Uterus (tissue), 4 donors: ENCODE results near the gene TCIRG1. TPM values are rescaled to one million over a fixed set of nuclear protein-coding genes. Genes with fewer than 3 reads are reported as not detected.

Source experiments
- DNase-seq, 2 donors: peaks; one replicate each; pipeline ENCODE4 v3.0.0-alpha.2; 2019 to 2020
- H3K27ac ChIP-seq, 2 donors: fragments of 200-600 bp; sonication (generic); 1 replicate in 1 of 2; 2 replicates in 1 of 2; pipeline ENCODE4 v1.5.1; 2016 to 2018
- H3K27me3 ChIP-seq, 2 donors: fragments of 200-600 bp; sonication (generic); one replicate each; pipeline ENCODE4 v1.5.1; 2018 to 2019; ENCODE audit warnings: control low read depth in 1 of 2
- H3K36me3 ChIP-seq, 2 donors: fragments of 200-600 bp; sonication (generic); one replicate each; pipeline ENCODE4 v1.5.1; 2019; ENCODE audit warnings: control low read depth in 1 of 2
- H3K4me1 ChIP-seq, 2 donors: fragments of 200-600 bp; sonication (generic); one replicate each; pipeline ENCODE4 v1.5.1; 2018 to 2019; ENCODE audit warnings: control low read depth in 1 of 2
- H3K4me3 ChIP-seq, 2 donors: fragments of 200-600 bp; sonication (generic); 1 replicate in 1 of 2; 2 replicates in 1 of 2; pipeline ENCODE4 v1.5.1; 2018 to 2019; ENCODE audit warnings: mild to moderate bottlenecking in 1 of 2
- H3K9me3 ChIP-seq, 2 donors: fragments of 200-600 bp; sonication (generic); one replicate each; pipeline ENCODE4 v1.5.1; 2019; ENCODE audit warnings: control low read depth in 1 of 2
- CTCF ChIP-seq, 4 experiments: fragments of 200-600 bp in 2 of 4; fragments of 450-650 bp in 2 of 4; sonication (generic) in 2 of 4; IDR thresholded peaks; one replicate each; pipeline ENCODE4 v1.5.1; 2016 to 2019; ENCODE audit warnings: antibody characterized with exemption in 4 of 4, mild to moderate bottlenecking in 2 of 4, moderate library complexity in 1 of 4
- POLR2A ChIP-seq, 2 donors: fragments of 450-650 bp; IDR thresholded peaks; one replicate each; pipeline ENCODE4 v1.6.1; 2016; ENCODE audit warnings: antibody characterized with exemption in 2 of 2, mild to moderate bottlenecking in 1 of 2, moderate library complexity in 1 of 2
- intact Hi-C: fragments of 100-400 bp; cut with DNase I; formaldehyde crosslinking; loops from one replicate; pipeline ENCODE4 v1.15.1; 2023; ENCODE audit warnings: low total_unique reads
- total RNA-seq, 4 donors: library from RNA; depleted of rRNA in 3 of 4; stranded (reverse); fragments of >200 nt in 3 of 4; gene quantifications; one replicate each; pipeline versions ENCODE4 v1.1.0 to v1.2.4, GENCODE V29; 2014 to 2023
- donor health status: DM: yes; HTN: yes; CAD: no.

Gene TCIRG1
- total RNA-seq, 4 donors from 2014 or later, result 62.1 to 162 (median 115) TPM

GRCh38 chr11:68022531-68022930 lies 16.3 kb upstream of the TCIRG1 start:
- no peaks in the 10 kb centered on the region for H3K4me1 ChIP-seq
- no peak overlapping the region for H3K4me3 ChIP-seq
- no peak for DNase-seq
- TF ChIP-seq POLR2A (IDR thresholded peaks at IDR 0.05), result no peak
- no peak for TF ChIP-seq CTCF (IDR thresholded peaks at IDR 0.05)
- no peaks in the 10 kb centered on the region for H3K36me3 ChIP-seq
- no peak overlapping the region for H3K27ac ChIP-seq
- intact Hi-C loops, result no loop called here
- no peaks in the 10 kb centered on the region for H3K27me3 ChIP-seq
- H3K9me3 ChIP-seq, result no peaks in the 10 kb centered on the region

GRCh38 chr11:68024508-68024907 lies 14.3 kb upstream of the TCIRG1 start:
- TF ChIP-seq POLR2A (IDR thresholded peaks at IDR 0.05), result no peak
- no peak for TF ChIP-seq CTCF (IDR thresholded peaks at IDR 0.05)
- Histone ChIP-seq H3K4me3 (no peak overlapping the region), H3K27ac (no peak overlapping the region), H3K4me1 (no peaks in the 10 kb centered on the region), H3K9me3 (no peaks in the 10 kb centered on the region), H3K27me3 (no peaks in the 10 kb centered on the region), H3K36me3 (no peaks in the 10 kb centered on the region)
- intact Hi-C loops, result no loop called here
- DNase-seq, result no peak

GRCh38 chr11:68025047-68025446 lies 13.8 kb upstream of the TCIRG1 start:
- H3K4me1 ChIP-seq, result no peaks in the 10 kb centered on the region
- H3K27me3 ChIP-seq, result no peaks in the 10 kb centered on the region
- intact Hi-C loops, result no loop called here
- no peak overlapping the region for H3K27ac ChIP-seq
- H3K36me3 ChIP-seq, result no peaks in the 10 kb centered on the region
- TF ChIP-seq CTCF (IDR thresholded peaks at IDR 0.05), result no peak
- no peak for TF ChIP-seq POLR2A (IDR thresholded peaks at IDR 0.05)
- H3K9me3 ChIP-seq, result no peaks in the 10 kb centered on the region
- no peak for DNase-seq
- H3K4me3 ChIP-seq, result no peak overlapping the region

- no peaks in the 10 kb centered on the region for H3K36me3 ChIP-seq
Measured at GRCh38 chr11:68026391-68027105, 12.3 kb upstream of the TCIRG1 start.

More at GRCh38 chr11:68026391-68027105, 12.3 kb upstream of the TCIRG1 start:
- no peaks in the 10 kb centered on the region for H3K27me3 ChIP-seq
- H3K4me1 ChIP-seq, result peaks cover 3 to 5% of the 10 kb centered on the region in 2 donors
- no peak overlapping the region for H3K4me3 ChIP-seq
- H3K9me3 ChIP-seq, result no peaks in the 10 kb centered on the region
- intact Hi-C loops, result no loop called here
- no peak for DNase-seq
- TF ChIP-seq CTCF (IDR thresholded peaks at IDR 0.05), result no peak
- no peak for TF ChIP-seq POLR2A (IDR thresholded peaks at IDR 0.05)
- H3K27ac ChIP-seq, result no peak overlapping the region
